Measurements from ENCODE around the gene PRKN. TPM values are rescaled to one million over a fixed set of nuclear protein-coding genes. Genes with fewer than 3 reads are reported as not detected.
A peak's percentile ranks its signal among the peaks of the same experiment; 100 is the strongest.

The PRKN gene
- total RNA-seq, 4 donors from 2014 or later: 5.2 to 121 (median 6.9) TPM

- H3K27me3 ChIP-seq: no peaks in the 10 kb centered on the region
- H3K36me3 ChIP-seq: no peaks in the 10 kb centered on the region
- no peak for DNase-seq
- intact Hi-C loops (cut with DNase I): no loop called here
- H3K27ac ChIP-seq: no peak overlapping the region
- H3K4me1 ChIP-seq: no peaks in the 10 kb centered on the region
- no peaks in the 10 kb centered on the region for H3K9me3 ChIP-seq
- WGBS, 2 donors: 75 to 78% methylated on average over 9 of the region's 9 CpGs
- H3K4me3 ChIP-seq (replicated peaks in 1 of 3): no peak overlapping the region
- TF ChIP-seq POLR2A (IDR thresholded peaks at IDR 0.05): no peak
- TF ChIP-seq, protein P1, sequence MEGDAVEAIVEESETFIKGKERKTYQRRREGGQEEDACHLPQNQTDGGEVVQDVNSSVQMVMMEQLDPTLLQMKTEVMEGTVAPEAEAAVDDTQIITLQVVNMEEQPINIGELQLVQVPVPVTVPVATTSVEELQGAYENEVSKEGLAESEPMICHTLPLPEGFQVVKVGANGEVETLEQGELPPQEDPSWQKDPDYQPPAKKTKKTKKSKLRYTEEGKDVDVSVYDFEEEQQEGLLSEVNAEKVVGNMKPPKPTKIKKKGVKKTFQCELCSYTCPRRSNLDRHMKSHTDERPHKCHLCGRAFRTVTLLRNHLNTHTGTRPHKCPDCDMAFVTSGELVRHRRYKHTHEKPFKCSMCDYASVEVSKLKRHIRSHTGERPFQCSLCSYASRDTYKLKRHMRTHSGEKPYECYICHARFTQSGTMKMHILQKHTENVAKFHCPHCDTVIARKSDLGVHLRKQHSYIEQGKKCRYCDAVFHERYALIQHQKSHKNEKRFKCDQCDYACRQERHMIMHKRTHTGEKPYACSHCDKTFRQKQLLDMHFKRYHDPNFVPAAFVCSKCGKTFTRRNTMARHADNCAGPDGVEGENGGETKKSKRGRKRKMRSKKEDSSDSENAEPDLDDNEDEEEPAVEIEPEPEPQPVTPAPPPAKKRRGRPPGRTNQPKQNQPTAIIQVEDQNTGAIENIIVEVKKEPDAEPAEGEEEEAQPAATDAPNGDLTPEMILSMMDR (IDR thresholded peaks at IDR 0.05): no peak
These were observed 277.2 kb downstream of the PRKN start for GRCh38 chr6:162450358-162450757.

GRCh38 chr6:162448294-162448693, 279.3 kb downstream of the PRKN start:
- WGBS, 2 donors: 79 to 94% methylated on average over 3 of the region's 3 CpGs
- no peak overlapping the region for H3K4me3 ChIP-seq (replicated peaks in 1 of 3)
- intact Hi-C loops (cut with DNase I): no loop called here
- DNase-seq: no peak
- H3K36me3 ChIP-seq: no peaks in the 10 kb centered on the region
- H3K9me3 ChIP-seq: no peaks in the 10 kb centered on the region
- no peaks in the 10 kb centered on the region for H3K4me1 ChIP-seq
- TF ChIP-seq, protein P1 (IDR thresholded peaks at IDR 0.05): no peak
- TF ChIP-seq POLR2A (IDR thresholded peaks at IDR 0.05): no peak
- no peaks in the 10 kb centered on the region for H3K27me3 ChIP-seq
- H3K27ac ChIP-seq: no peak overlapping the region

- intact Hi-C loops (cut with DNase I): no loop called here
- H3K9me3 ChIP-seq: no peaks in the 10 kb centered on the region
- no peak overlapping the region for H3K27ac ChIP-seq
- no peaks in the 10 kb centered on the region for H3K36me3 ChIP-seq
- peak; percentile 89 to 93 for DNase-seq
- no peaks in the 10 kb centered on the region for H3K4me1 ChIP-seq
- no peaks in the 10 kb centered on the region for H3K27me3 ChIP-seq
- 31 to 47% methylated on average over 10 of the region's 10 CpGs for WGBS, 2 donors
- TF ChIP-seq POLR2A (IDR thresholded peaks at IDR 0.05): no peak
- TF ChIP-seq, protein P1 (IDR thresholded peaks at IDR 0.05): no peak
- H3K4me3 ChIP-seq (replicated peaks in 1 of 3): no peak overlapping the region
These were observed 284.5 kb downstream of the PRKN start for GRCh38 chr6:162443101-162443500.

- Histone ChIP-seq H3K36me3 (no peaks in the 10 kb centered on the region), H3K9me3 (no peaks in the 10 kb centered on the region), H3K27ac (no peak overlapping the region), H3K4me3 (replicated peaks in 1 of 3) (no peak overlapping the region), H3K27me3 (no peaks in the 10 kb centered on the region), H3K4me1 (no peaks in the 10 kb centered on the region)
- 42 to 48% methylated on average over 6 of the region's 6 CpGs for WGBS, 2 donors
- no peak for TF ChIP-seq POLR2A (IDR thresholded peaks at IDR 0.05)
- TF ChIP-seq, protein P1 (IDR thresholded peaks at IDR 0.05): peak in 1 of 6 experiments; percentile 19
- DNase-seq: peak in 1 of 2 donors; percentile 9
- intact Hi-C loops (cut with DNase I): no loop called here
These were observed 284.9 kb downstream of the PRKN start for GRCh38 chr6:162442687-162443086.

- DNase-seq: no peak
- Histone ChIP-seq H3K27me3 (no peaks in the 10 kb centered on the region), H3K4me1 (no peaks in the 10 kb centered on the region), H3K36me3 (no peaks in the 10 kb centered on the region), H3K4me3 (replicated peaks in 1 of 3) (no peak overlapping the region), H3K27ac (no peak overlapping the region), H3K9me3 (no peaks in the 10 kb centered on the region)
- WGBS, 2 donors: 83 to 86% methylated on average over 5 of the region's 5 CpGs
- intact Hi-C loops (cut with DNase I): no loop called here
- TF ChIP-seq, protein P1 (IDR thresholded peaks at IDR 0.05): no peak
- no peak for TF ChIP-seq POLR2A (IDR thresholded peaks at IDR 0.05)
These were observed 285.6 kb downstream of the PRKN start for GRCh38 chr6:162441991-162442390.

Measured in thyroid gland (tissue), 4 donors.